ENCODE results near the gene GAPT.

GRCh38 chr5:58469896-58470295, 21.3 kb upstream of the GAPT start:
- TF ChIP-seq CTCF (IDR thresholded peaks at IDR 0.05) = no peak
- no peak for TF ChIP-seq POLR2A (IDR thresholded peaks at IDR 0.05)
